OCI-LY3 (cell line): ENCODE data around the gene PBX3.

ENCODE experiments used
- CTCF ChIP-seq: fragments of 200-600, 300-600 bp; sonication (generic); IDR thresholded peaks from 2 replicates; pipeline ENCODE4 v1.5.1; 2014; ENCODE audit warnings: antibody characterized with exemption, low read length, low read depth
- EZH2phosphoT487 ChIP-seq: fragments of 200-600 bp; shearing (Covaris generic); IDR thresholded peaks from 2 replicates; pipeline ENCODE4 v1.6.1; 2018; ENCODE audit warnings: antibody characterized with exemption, mixed run types, low read depth

- TF ChIP-seq CTCF, result no peak
- no peak for TF ChIP-seq EZH2phosphoT487
Observed at GRCh38 chr9:125747765-125748445, 732 bp downstream of the PBX3 start.
